H1 (cell line): Measurements from ENCODE around the gene FAM174B. TPM values are rescaled to one million over a fixed set of nuclear protein-coding genes. Genes with fewer than 3 reads are reported as not detected.

ENCODE experiments used
- SIX5 ChIP-seq: IDR thresholded peaks from 2 replicates; pipeline ENCODE4 v1.6.1; 2011; ENCODE audit warnings: mild to moderate bottlenecking, low read depth, low read length
- SP1 ChIP-seq: IDR thresholded peaks from 2 replicates; pipeline ENCODE4 v1.6.1; 2011; ENCODE audit warnings: low read depth, low read length
- TAF7 ChIP-seq: optimal IDR thresholded peaks from 2 replicates; pipeline ENCODE3; 2011; ENCODE audit warnings: low read depth, mild to moderate bottlenecking, inconsistent platforms, low read length, moderate library complexity, borderline replicate concordance
- polyA plus RNA-seq, 7 experiments: library from polyadenylated mRNA; depleted of rRNA in 3 of 7; stranded (reverse) in 5 of 7; unstranded in 2 of 7; fragments of >200 nt in 5 of 7; fragments of 200-250 nt in 2 of 7; gene quantifications; 1 replicate in 5 of 7; 2 replicates in 1 of 7; 4 replicates in 1 of 7; pipeline versions ENCODE4 v1.2.1 to v1.2.3, GENCODE V29; 2011 to 2013; ENCODE audit warnings: missing spikeins in 2 of 7, mixed read lengths in 2 of 7
- total RNA-seq: library from RNA; stranded (reverse); fragmentation: NEBNext Ultra II Directional; extraction: Animal tissue kit (Norgen Biotek cat#: 25700); gene quantifications from 2 replicates; pipeline ENCODE4 v1.2.1, GENCODE V29; 2021
- TF ChIP-seq, protein P1 (sequence below): fragments of 300-600 bp; sonication (generic); IDR thresholded peaks from 2 replicates; pipeline ENCODE4 v1.7.1; 2012; ENCODE audit warnings: low read length, moderate library complexity, mild to moderate bottlenecking, inconsistent platforms; ENCODE audit not compliant: insufficient replicate concordance
- TF ChIP-seq, protein P2 (sequence below): IDR thresholded peaks from 2 replicates; pipeline ENCODE4 v1.6.1; 2011; ENCODE audit warnings: low read length, improper control_type of control experiment

FAM174B gene
- total and polyA plus RNA-seq, 2 of the 8 experiments (the other 6 are each of a cell fraction or from before 2014, with no cell fraction given) = 9.3 to 35.2 TPM

DNA sequence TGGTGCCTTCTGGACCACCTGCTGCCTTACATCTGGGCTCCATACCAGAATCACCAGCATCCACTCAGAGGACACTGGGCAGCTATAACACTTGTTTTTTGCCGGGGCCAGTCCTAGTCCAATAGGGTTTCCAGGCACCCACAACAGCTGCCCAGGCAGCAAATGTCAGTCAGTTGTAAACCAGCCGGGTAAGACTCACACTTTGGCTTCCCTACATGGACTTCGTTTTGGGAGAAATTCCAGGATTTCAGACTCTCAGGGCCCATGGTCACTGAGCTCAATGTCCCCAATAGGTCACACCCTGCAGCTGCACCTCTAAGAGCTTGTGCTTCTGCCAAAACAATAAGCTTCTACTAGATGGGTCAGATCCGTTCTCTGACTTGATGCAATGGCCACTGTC, 83.8 kb downstream of the FAM174B start (continued):
- TF ChIP-seq, protein P1, sequence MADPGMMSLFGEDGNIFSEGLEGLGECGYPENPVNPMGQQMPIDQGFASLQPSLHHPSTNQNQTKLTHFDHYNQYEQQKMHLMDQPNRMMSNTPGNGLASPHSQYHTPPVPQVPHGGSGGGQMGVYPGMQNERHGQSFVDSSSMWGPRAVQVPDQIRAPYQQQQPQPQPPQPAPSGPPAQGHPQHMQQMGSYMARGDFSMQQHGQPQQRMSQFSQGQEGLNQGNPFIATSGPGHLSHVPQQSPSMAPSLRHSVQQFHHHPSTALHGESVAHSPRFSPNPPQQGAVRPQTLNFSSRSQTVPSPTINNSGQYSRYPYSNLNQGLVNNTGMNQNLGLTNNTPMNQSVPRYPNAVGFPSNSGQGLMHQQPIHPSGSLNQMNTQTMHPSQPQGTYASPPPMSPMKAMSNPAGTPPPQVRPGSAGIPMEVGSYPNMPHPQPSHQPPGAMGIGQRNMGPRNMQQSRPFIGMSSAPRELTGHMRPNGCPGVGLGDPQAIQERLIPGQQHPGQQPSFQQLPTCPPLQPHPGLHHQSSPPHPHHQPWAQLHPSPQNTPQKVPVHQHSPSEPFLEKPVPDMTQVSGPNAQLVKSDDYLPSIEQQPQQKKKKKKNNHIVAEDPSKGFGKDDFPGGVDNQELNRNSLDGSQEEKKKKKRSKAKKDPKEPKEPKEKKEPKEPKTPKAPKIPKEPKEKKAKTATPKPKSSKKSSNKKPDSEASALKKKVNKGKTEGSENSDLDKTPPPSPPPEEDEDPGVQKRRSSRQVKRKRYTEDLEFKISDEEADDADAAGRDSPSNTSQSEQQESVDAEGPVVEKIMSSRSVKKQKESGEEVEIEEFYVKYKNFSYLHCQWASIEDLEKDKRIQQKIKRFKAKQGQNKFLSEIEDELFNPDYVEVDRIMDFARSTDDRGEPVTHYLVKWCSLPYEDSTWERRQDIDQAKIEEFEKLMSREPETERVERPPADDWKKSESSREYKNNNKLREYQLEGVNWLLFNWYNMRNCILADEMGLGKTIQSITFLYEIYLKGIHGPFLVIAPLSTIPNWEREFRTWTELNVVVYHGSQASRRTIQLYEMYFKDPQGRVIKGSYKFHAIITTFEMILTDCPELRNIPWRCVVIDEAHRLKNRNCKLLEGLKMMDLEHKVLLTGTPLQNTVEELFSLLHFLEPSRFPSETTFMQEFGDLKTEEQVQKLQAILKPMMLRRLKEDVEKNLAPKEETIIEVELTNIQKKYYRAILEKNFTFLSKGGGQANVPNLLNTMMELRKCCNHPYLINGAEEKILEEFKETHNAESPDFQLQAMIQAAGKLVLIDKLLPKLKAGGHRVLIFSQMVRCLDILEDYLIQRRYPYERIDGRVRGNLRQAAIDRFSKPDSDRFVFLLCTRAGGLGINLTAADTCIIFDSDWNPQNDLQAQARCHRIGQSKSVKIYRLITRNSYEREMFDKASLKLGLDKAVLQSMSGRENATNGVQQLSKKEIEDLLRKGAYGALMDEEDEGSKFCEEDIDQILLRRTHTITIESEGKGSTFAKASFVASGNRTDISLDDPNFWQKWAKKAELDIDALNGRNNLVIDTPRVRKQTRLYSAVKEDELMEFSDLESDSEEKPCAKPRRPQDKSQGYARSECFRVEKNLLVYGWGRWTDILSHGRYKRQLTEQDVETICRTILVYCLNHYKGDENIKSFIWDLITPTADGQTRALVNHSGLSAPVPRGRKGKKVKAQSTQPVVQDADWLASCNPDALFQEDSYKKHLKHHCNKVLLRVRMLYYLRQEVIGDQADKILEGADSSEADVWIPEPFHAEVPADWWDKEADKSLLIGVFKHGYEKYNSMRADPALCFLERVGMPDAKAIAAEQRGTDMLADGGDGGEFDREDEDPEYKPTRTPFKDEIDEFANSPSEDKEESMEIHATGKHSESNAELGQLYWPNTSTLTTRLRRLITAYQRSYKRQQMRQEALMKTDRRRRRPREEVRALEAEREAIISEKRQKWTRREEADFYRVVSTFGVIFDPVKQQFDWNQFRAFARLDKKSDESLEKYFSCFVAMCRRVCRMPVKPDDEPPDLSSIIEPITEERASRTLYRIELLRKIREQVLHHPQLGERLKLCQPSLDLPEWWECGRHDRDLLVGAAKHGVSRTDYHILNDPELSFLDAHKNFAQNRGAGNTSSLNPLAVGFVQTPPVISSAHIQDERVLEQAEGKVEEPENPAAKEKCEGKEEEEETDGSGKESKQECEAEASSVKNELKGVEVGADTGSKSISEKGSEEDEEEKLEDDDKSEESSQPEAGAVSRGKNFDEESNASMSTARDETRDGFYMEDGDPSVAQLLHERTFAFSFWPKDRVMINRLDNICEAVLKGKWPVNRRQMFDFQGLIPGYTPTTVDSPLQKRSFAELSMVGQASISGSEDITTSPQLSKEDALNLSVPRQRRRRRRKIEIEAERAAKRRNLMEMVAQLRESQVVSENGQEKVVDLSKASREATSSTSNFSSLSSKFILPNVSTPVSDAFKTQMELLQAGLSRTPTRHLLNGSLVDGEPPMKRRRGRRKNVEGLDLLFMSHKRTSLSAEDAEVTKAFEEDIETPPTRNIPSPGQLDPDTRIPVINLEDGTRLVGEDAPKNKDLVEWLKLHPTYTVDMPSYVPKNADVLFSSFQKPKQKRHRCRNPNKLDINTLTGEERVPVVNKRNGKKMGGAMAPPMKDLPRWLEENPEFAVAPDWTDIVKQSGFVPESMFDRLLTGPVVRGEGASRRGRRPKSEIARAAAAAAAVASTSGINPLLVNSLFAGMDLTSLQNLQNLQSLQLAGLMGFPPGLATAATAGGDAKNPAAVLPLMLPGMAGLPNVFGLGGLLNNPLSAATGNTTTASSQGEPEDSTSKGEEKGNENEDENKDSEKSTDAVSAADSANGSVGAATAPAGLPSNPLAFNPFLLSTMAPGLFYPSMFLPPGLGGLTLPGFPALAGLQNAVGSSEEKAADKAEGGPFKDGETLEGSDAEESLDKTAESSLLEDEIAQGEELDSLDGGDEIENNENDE = no peak
- TF ChIP-seq TAF7 = no peak
- TF ChIP-seq, protein P2, sequence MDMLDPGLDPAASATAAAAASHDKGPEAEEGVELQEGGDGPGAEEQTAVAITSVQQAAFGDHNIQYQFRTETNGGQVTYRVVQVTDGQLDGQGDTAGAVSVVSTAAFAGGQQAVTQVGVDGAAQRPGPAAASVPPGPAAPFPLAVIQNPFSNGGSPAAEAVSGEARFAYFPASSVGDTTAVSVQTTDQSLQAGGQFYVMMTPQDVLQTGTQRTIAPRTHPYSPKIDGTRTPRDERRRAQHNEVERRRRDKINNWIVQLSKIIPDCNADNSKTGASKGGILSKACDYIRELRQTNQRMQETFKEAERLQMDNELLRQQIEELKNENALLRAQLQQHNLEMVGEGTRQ = no peak
- no peak for TF ChIP-seq SP1
- no peak for TF ChIP-seq SIX5
- TF ChIP-seq, all 59 proteins: peak for 0
